Thyroid gland (tissue), 4 donors: ENCODE measurements around the gene MMEL1.

Source experiments
- CTCF ChIP-seq, 6 experiments: fragments of 200-600 bp in 3 of 6; fragments of 450-650 bp in 3 of 6; sonication (generic) in 3 of 6; IDR thresholded peaks; one replicate each; pipeline ENCODE4 v1.5.1; 2016 to 2019; ENCODE audit warnings: antibody characterized with exemption in 6 of 6, mild to moderate bottlenecking in 2 of 6, inconsistent platforms in 1 of 6, moderate library complexity in 1 of 6
- POLR2A ChIP-seq, 2 donors: fragments of 450-650 bp; IDR thresholded peaks; one replicate each; pipeline ENCODE4 v1.6.1; 2017; ENCODE audit warnings: antibody characterized with exemption in 2 of 2, mild to moderate bottlenecking in 2 of 2, moderate library complexity in 1 of 2

GRCh38 chr1:2591581-2592261, 41.1 kb downstream of the MMEL1 start:
- TF ChIP-seq CTCF (IDR thresholded peaks at IDR 0.05) (no peak), POLR2A (IDR thresholded peaks at IDR 0.05) (no peak)
